Upper lobe of left lung (tissue), 4 donors: ENCODE measurements around the gene MRPL55.

Source experiments
- EP300 ChIP-seq, 4 donors: sonication (generic); formaldehyde crosslinking; IDR thresholded peaks; one replicate each; pipeline ENCODE4 v1.5.1; 2017; ENCODE audit warnings: antibody characterized with exemption in 4 of 4, control low read depth in 2 of 4
- POLR2A ChIP-seq, 4 donors: fragments of 450-650 bp; IDR thresholded peaks; one replicate each; pipeline ENCODE4 v1.5.1; 2016 to 2017; ENCODE audit warnings: antibody characterized with exemption in 4 of 4, mild to moderate bottlenecking in 2 of 4
- POLR2AphosphoS5 ChIP-seq, 2 donors: sonication (generic); formaldehyde crosslinking; IDR thresholded peaks; one replicate each; pipeline ENCODE4 v1.5.1; 2017; ENCODE audit warnings: antibody characterized with exemption in 2 of 2
- TF ChIP-seq, protein P1 (sequence below), 6 experiments: fragments of 450-650 bp in 4 of 6; fragments of 200-600 bp in 2 of 6; sonication (generic) in 2 of 6; IDR thresholded peaks; one replicate each; pipeline ENCODE4 v1.5.1; 2016 to 2019; ENCODE audit warnings: antibody characterized with exemption in 6 of 6

- TF ChIP-seq POLR2AphosphoS5 (IDR thresholded peaks at IDR 0.05) (no peak), EP300 (IDR thresholded peaks at IDR 0.05) (no peak), POLR2A (IDR thresholded peaks at IDR 0.05) (no peak)
- TF ChIP-seq, protein P1, sequence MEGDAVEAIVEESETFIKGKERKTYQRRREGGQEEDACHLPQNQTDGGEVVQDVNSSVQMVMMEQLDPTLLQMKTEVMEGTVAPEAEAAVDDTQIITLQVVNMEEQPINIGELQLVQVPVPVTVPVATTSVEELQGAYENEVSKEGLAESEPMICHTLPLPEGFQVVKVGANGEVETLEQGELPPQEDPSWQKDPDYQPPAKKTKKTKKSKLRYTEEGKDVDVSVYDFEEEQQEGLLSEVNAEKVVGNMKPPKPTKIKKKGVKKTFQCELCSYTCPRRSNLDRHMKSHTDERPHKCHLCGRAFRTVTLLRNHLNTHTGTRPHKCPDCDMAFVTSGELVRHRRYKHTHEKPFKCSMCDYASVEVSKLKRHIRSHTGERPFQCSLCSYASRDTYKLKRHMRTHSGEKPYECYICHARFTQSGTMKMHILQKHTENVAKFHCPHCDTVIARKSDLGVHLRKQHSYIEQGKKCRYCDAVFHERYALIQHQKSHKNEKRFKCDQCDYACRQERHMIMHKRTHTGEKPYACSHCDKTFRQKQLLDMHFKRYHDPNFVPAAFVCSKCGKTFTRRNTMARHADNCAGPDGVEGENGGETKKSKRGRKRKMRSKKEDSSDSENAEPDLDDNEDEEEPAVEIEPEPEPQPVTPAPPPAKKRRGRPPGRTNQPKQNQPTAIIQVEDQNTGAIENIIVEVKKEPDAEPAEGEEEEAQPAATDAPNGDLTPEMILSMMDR (IDR thresholded peaks at IDR 0.05): no peak
Measured at GRCh38 chr1:228095161-228095560, 13.9 kb downstream of the MRPL55 start.
